ENCODE results near the gene SLC39A7. TPM values are rescaled to one million over a fixed set of nuclear protein-coding genes. Genes with fewer than 3 reads are reported as not detected.

The SLC39A7 gene
- total and polyA plus RNA-seq, 2 donors (not counting 3 experiments of a cell fraction or from before 2014, with no cell fraction given), result 99.8 to 129 TPM

DNA sequence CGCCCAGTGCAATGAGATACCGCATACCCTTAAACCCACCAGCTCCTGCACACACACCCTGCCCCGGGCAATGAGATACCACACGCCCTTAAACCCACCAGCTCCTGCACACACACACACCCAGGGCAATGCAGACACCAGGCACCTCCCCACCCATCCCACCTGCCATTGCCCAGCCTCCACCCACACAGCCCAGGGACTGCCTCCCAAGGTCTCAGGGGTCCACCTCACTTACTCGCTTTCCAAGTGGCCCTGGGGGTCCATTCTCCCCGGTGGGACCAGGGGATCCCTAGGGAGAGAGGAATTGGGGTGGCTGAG, 32.4 kb upstream of the SLC39A7 start:
- no peak overlapping the region for H3K4me2 ChIP-seq (ENCODE audit: insufficient read depth, low read length)
- no peak for FAIRE-seq
- ChIA-PET POLR2A (no interaction called here), CTCF (no interaction called here)
- no peaks in the 10 kb centered on the region for H3K27me3 ChIP-seq (ENCODE audit: control insufficient read depth in 2 of 2, insufficient read depth in 2 of 2, low read length in 2 of 2)
- dilution Hi-C loops (cut with MboI; ENCODE audit: extremely low pct_ligation_motif_present, low sequenced_read_pairs) (no loop called here), intact Hi-C loops (cut with micrococcal nuclease) (no loop called here)
- no peak overlapping the region for H3K27ac ChIP-seq (ENCODE audit: insufficient read depth, low read depth, low read length)
- no peak for DNase-seq (ENCODE audit: low read depth, low spot score)
- no TSS peak for BruUV-seq (replicated peaks)
- no peak overlapping the region for H3K9ac ChIP-seq (replicated peaks; ENCODE audit: extremely low read depth, insufficient read depth, low read length)
- H3K9me1 ChIP-seq (replicated peaks; ENCODE audit: control insufficient read depth, extremely low read depth, insufficient read depth, low read length), result no peaks in the 10 kb centered on the region
- no peak overlapping the region for H3K4me3 ChIP-seq (replicated peaks in 1 of 3; ENCODE audit: insufficient read depth in 1 of 3, low read depth in 1 of 3, low read length in 3 of 3)
- H3K9me3 ChIP-seq (replicated peaks; ENCODE audit: control insufficient read depth, insufficient read depth, low read length), result no peaks in the 10 kb centered on the region
- TF ChIP-seq EZH2 (IDR thresholded peaks at IDR 0.05; ENCODE audit: borderline replicate concordance, low read depth, low read length, severe bottlenecking), result no peak
- TF ChIP-seq POLR2AphosphoS5 (IDR thresholded peaks at IDR 0.05; ENCODE audit: insufficient read depth, low read depth, low read length), result no peak
- no peak for TF ChIP-seq POLR2A (IDR thresholded peaks at IDR 0.05; ENCODE audit: low read depth, low read length)
- TF ChIP-seq, protein P1, sequence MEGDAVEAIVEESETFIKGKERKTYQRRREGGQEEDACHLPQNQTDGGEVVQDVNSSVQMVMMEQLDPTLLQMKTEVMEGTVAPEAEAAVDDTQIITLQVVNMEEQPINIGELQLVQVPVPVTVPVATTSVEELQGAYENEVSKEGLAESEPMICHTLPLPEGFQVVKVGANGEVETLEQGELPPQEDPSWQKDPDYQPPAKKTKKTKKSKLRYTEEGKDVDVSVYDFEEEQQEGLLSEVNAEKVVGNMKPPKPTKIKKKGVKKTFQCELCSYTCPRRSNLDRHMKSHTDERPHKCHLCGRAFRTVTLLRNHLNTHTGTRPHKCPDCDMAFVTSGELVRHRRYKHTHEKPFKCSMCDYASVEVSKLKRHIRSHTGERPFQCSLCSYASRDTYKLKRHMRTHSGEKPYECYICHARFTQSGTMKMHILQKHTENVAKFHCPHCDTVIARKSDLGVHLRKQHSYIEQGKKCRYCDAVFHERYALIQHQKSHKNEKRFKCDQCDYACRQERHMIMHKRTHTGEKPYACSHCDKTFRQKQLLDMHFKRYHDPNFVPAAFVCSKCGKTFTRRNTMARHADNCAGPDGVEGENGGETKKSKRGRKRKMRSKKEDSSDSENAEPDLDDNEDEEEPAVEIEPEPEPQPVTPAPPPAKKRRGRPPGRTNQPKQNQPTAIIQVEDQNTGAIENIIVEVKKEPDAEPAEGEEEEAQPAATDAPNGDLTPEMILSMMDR (IDR thresholded peaks at IDR 0.05; ENCODE audit: extremely low read depth in 1 of 2, insufficient read depth in 1 of 2, low read depth in 1 of 2, low read length in 2 of 2), result no peak
- TF ChIP-seq MYC (IDR thresholded peaks at IDR 0.05; ENCODE audit: low read depth, low read length), result no peak
- TF ChIP-seq GATA2 (IDR thresholded peaks at IDR 0.05; ENCODE audit: insufficient read depth, insufficient read length, low read depth, low read length), result no peak
- no peak for TF ChIP-seq JUN (IDR thresholded peaks at IDR 0.05; ENCODE audit: borderline replicate concordance, insufficient read depth, insufficient read length, low read depth)
- TF ChIP-seq FOS (IDR thresholded peaks at IDR 0.05; ENCODE audit: borderline replicate concordance, insufficient read depth, low read length), result no peak
- TF ChIP-seq, protein P2, sequence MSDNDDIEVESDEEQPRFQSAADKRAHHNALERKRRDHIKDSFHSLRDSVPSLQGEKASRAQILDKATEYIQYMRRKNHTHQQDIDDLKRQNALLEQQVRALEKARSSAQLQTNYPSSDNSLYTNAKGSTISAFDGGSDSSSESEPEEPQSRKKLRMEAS (IDR thresholded peaks at IDR 0.05; ENCODE audit: insufficient read depth, insufficient read length), result no peak
- no peaks in the 10 kb centered on the region for H4K20me1 ChIP-seq (replicated peaks; ENCODE audit: control insufficient read depth, extremely low read depth, insufficient read depth, low read length)
- H2AFZ ChIP-seq (ENCODE audit: low read depth, low read length), result no peak overlapping the region
- H3K36me3 ChIP-seq (ENCODE audit: control insufficient read depth in 2 of 2, extremely low read depth in 1 of 2, insufficient read depth in 2 of 2, low read length in 2 of 2), result no peaks in the 10 kb centered on the region
- no peaks in the 10 kb centered on the region for H3K4me1 ChIP-seq (ENCODE audit: control insufficient read depth, extremely low read depth, insufficient read depth, low read length)
- H3K79me2 ChIP-seq (ENCODE audit: control insufficient read depth, insufficient read depth, low read length), result no peaks in the 10 kb centered on the region

All from endothelial cell of umbilical vein (primary cell).